ENCODE results near the gene TRAF3IP3. TPM values are rescaled to one million over a fixed set of nuclear protein-coding genes. Genes with fewer than 3 reads are reported as not detected.

TRAF3IP3 gene
- total RNA-seq, 1 experiment from 2014 or later: 0.34 TPM

GRCh38 chr1:209756615-209757445 is 977 bp downstream of the TRAF3IP3 start:
- ATAC-seq (no peak), DNase-seq (ENCODE audit: low read depth, low spot score) (no peak)
- Histone ChIP-seq H4K20me1 (ENCODE audit: insufficient read depth) (no peaks in the 10 kb centered on the region), H3K9ac (ENCODE audit: low read length) (no peak overlapping the region), H3K27ac (ENCODE audit: low read depth, low read length) (no peak overlapping the region), H3K36me3 (ENCODE audit: control insufficient read depth in 1 of 2, insufficient read depth in 2 of 2, low read length in 2 of 2) (no peaks in the 10 kb centered on the region), H3K27me3 (ENCODE audit: insufficient read depth, low read length) (no peaks in the 10 kb centered on the region), H3K4me2 (ENCODE audit: low read length) (no peak overlapping the region), H3K79me2 (ENCODE audit: insufficient read depth, low read length) (no peaks in the 10 kb centered on the region), H2AFZ (ENCODE audit: low read depth, low read length, poor library complexity, severe bottlenecking) (no peak overlapping the region), H3K9me3 (ENCODE audit: control insufficient read depth in 1 of 2, insufficient read depth in 1 of 2, low read depth in 1 of 2, low read length in 2 of 2) (no peaks in the 10 kb centered on the region), H3K9me2 (ENCODE audit: insufficient read depth) (no peaks in the 10 kb centered on the region), H3K4me1 (ENCODE audit: control insufficient read depth in 1 of 2, insufficient read depth in 2 of 2, low read length in 2 of 2) (no peaks in the 10 kb centered on the region), H3K4me3 (replicated peaks in 1 of 2; ENCODE audit: low read depth in 1 of 2, low read length in 2 of 2) (no peak overlapping the region)
- intact Hi-C loops (cut with micrococcal nuclease): no loop called here
- no peak for TF ChIP-seq EZH2 (IDR thresholded peaks at IDR 0.05)
- CTCF ChIA-PET: interaction anchor here (1.7 kb wide), 1 partner anchor 9 kb away, joined by 5 read pairs; no protein-coding TSS in a partner anchor
- no TSS peak for BruUV-seq (replicated peaks)
- RAD21 ChIA-PET (ENCODE audit: low non-redundant PET in 1 of 2, low total read pairs in 2 of 2, uncharacterized antibody in 2 of 2, unreplicated experiment in 2 of 2): no interaction called here
- POLR2A ChIA-PET: no interaction called here

GRCh38 chr1:209758400-209758799 is 2.5 kb downstream of the TRAF3IP3 start:
- TF ChIP-seq MAX (IDR thresholded peaks at IDR 0.05) (no peak), ATF3 (IDR thresholded peaks at IDR 0.05) (no peak), ZBTB33 (IDR thresholded peaks at IDR 0.05; ENCODE audit: extremely low read depth, insufficient replicate concordance, low read length) (no peak), TCF7L2 (IDR thresholded peaks at IDR 0.05; ENCODE audit: borderline replicate concordance, extremely low read depth, insufficient read depth, insufficient read length) (no peak), EZH2 (IDR thresholded peaks at IDR 0.05) (no peak), CBX3 (IDR thresholded peaks at IDR 0.05; ENCODE audit: low read depth) (no peak), POLR2AphosphoS5 (IDR thresholded peaks at IDR 0.05; ENCODE audit: low read depth, low read length) (no peak), SP1 (IDR thresholded peaks at IDR 0.05; ENCODE audit: low read depth) (no peak)
- no peak overlapping the region for H3K9ac ChIP-seq (ENCODE audit: low read length)
- intact Hi-C loops (cut with micrococcal nuclease): no loop called here

More at GRCh38 chr1:209758400-209758799, 2.5 kb downstream of the TRAF3IP3 start:
- no peak overlapping the region for H2AFZ ChIP-seq (ENCODE audit: low read depth, low read length, poor library complexity, severe bottlenecking)
- no peaks in the 10 kb centered on the region for H4K20me1 ChIP-seq (ENCODE audit: insufficient read depth)
- POLR2A ChIA-PET: no interaction called here
- H3K27me3 ChIP-seq (ENCODE audit: insufficient read depth, low read length): no peaks in the 10 kb centered on the region
- ATAC-seq: no peak
- DNase-seq (ENCODE audit: low read depth, low spot score): no peak
- H3K4me1 ChIP-seq (ENCODE audit: control insufficient read depth in 1 of 2, insufficient read depth in 2 of 2, low read length in 2 of 2): no peaks in the 10 kb centered on the region
- no peak overlapping the region for H3K27ac ChIP-seq (ENCODE audit: low read depth, low read length)
- no TSS peak for BruUV-seq (replicated peaks)
- no peaks in the 10 kb centered on the region for H3K9me3 ChIP-seq (ENCODE audit: control insufficient read depth in 1 of 2, insufficient read depth in 1 of 2, low read depth in 1 of 2, low read length in 2 of 2)
- CTCF ChIA-PET: interaction anchor here (1.7 kb wide), 1 partner anchor 10 kb away, joined by 5 read pairs; no protein-coding TSS in a partner anchor
- H3K4me3 ChIP-seq (replicated peaks in 1 of 2; ENCODE audit: low read depth in 1 of 2, low read length in 2 of 2): no peak overlapping the region
- H3K36me3 ChIP-seq (ENCODE audit: control insufficient read depth in 1 of 2, insufficient read depth in 2 of 2, low read length in 2 of 2): no peaks in the 10 kb centered on the region
- H3K9me2 ChIP-seq (ENCODE audit: insufficient read depth): no peaks in the 10 kb centered on the region
- no peak overlapping the region for H3K4me2 ChIP-seq (ENCODE audit: low read length)
- H3K79me2 ChIP-seq (ENCODE audit: insufficient read depth, low read length): no peaks in the 10 kb centered on the region
- RAD21 ChIA-PET (ENCODE audit: low non-redundant PET in 1 of 2, low total read pairs in 2 of 2, uncharacterized antibody in 2 of 2, unreplicated experiment in 2 of 2): no interaction called here
